HG02852 (cell line): ENCODE measurements around the gene LRRC36.
"Not testable (repeated sequence)": the region's sequence is repeated elsewhere in the genome, so short reads cannot be mapped to it uniquely, and the experiment has no call there.

Source experiments
- ATAC-seq: cut with Tn5 transposase; IDR thresholded peaks from one replicate; pipeline ENCODE4 v1.9.1; 2021; ENCODE audit warnings: mild to moderate bottlenecking, moderate library complexity; ENCODE audit not compliant: unreplicated experiment

Gene LRRC36

DNA sequence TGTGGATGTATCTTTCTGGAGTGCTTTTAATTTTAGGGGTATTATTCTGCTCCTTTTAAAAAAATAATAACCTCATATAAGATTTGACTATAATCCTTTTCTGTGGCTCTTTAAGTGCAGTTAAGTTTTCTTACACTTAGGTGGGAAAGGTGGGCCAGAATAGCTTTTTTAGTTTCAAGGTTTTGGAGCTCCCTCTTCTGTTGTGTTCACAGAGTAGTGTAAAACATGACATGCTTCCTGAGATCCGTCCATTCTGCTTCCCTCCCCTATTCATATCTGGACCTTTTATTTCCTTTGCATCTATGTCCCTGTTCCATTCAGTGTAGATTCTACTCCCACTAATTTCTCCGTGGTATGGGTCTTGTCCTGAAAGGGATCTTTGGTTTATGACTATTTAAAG is 12.8 kb downstream of the LRRC36 start:
- no peak for ATAC-seq

DNA sequence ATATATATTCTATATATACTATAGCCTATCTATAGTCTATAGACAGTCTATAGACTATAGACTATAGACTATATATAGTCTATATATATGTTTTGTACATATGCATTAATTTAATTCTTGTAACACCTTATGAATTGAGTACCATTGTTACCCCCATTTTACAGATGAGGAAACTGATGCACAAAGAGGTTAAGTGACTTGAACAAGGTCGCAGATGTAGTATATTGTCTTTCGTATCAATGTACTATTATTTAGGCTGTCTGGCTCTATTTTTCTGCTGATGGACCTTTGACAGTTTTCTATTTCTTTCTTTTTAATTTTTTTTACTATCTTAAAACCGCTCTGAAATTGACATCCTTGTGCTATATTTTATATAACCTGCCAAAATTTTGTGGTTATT is 14.6 kb downstream of the LRRC36 start:
- no peak for ATAC-seq

DNA sequence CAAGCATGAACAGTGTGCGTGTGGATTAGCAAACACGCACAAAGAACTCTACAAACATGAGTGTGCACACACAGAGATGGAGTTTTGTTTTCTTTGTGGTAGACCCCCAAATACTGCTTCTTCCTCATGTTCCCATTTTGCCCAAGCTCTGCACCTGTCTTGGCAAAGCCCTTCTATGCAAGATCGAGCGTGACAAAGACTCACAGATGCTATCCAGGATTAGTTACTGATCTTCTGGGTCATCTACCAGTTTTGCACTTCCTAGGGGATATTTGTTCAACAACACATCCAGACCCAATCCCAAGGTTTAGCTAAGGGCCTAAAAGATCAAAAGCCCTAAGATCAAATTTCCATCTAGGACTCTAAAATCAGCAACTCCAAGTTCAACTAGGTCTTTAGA is 16.0 kb downstream of the LRRC36 start:
- ATAC-seq, result no peak

DNA sequence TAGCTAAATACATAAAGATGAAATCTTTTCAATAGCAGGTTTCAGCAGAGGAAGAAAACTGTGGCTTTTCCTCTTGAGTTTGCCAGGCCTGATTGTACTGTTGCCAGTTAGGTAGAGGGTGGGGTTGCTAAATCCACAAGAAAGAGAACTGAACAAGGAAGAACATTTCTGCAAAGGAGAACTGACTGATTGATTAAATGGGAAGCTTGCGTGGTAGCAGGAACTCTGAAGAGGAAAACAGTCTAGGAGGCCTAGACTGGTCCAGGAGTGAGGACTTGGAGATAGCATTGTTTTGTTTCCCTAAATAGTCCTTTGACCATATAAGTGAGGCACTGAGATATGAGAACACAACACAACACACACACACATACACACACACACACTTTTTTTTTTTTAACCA is 18.8 kb downstream of the LRRC36 start:
- ATAC-seq, result no peak

DNA sequence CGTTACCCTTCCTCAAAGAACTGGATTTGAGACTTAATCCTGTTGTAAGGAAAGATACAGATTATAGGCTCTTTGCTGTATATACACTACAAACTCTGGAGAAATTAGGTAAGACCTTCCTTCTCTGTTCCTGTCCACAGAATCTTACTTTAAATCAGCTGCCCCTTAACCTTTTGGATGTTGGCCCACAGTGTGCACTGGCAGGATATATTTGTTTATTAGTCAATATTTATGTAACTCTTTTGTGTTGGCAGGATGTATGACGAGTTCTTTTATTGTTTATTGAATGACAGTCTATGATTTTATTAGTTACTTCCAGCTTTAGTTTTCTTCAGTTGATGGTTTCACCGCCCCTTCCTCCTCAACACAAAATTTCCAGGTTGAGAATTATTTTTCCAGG is 19.7 kb downstream of the LRRC36 start:
- no peak for ATAC-seq

DNA sequence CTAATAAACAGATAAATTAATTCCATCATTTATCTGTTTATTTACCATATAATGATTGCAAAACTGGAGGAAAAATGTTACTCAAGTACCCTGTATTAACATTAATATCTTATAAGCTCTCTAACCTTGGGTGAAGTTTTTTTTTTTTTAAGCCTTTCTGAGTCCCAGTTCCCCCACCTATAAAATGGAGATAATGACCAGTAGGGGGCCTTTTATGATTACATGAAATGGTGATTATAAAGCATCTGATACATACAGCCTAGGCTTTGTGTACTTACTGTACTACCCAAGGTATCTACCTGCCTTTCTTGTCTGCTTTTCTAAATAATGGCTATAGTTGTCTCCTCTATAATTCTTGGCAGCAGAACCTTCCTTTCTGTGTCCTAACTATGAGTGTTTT is 22.6 kb downstream of the LRRC36 start:
- ATAC-seq, result no peak

DNA sequence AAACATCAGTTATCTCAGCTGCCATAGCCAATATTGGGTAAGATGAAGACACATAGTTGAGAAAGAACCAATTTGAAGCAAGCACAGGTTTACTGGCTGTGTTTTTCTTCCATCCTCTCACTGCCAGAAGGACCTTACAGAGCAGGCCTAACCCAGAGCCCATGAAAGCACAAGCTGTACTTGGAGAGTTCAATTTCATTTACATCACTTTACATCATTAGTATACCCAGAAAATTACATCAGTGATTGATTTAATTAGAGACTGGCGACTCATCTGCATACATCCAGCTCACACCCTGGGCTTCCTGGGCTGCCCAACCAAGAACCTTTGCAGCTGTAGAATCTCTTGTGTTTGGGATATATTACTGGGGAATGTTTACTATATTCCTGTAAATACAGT is 23.7 kb downstream of the LRRC36 start:
- ATAC-seq, result no peak

DNA sequence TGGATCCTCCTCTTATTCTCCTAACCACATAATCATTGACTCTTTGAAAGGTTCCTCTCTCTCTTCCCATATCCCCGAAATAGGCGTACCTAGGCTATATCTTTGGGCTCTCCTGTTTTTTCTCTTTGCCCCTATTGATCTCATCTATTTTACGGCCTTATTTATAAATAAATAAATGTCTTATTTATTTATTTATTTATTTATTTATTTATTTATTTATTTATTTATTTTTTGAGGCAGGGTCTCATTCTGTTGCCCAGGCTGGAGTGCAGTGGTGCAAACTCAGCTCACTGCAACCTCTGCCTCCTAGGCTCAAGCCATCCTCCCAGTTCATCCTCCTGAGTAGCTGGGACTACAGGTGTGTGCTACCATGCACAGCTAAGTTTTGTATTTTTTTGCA is 25.8 kb downstream of the LRRC36 start:
- ATAC-seq, result not testable (repeated sequence)

DNA sequence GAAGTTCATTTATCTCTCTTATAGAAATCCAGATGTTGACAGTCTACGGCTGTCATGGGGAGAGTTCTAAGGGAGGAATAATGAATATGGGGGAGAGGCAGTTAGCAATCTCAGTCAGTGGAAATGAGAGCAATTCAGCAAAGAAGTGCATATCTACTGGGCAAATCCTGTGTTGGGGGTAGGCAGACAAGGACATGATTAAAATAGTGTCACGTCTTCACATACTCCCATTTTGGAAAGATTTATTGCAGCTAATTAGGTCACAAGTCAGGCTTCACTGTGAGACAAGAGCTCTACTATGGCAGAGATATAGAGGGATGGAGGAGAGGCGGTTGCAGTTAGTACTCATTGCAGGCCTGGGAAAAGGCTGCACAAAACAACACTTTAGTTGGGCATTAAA is 29.8 kb downstream of the LRRC36 start:
- no peak for ATAC-seq

DNA sequence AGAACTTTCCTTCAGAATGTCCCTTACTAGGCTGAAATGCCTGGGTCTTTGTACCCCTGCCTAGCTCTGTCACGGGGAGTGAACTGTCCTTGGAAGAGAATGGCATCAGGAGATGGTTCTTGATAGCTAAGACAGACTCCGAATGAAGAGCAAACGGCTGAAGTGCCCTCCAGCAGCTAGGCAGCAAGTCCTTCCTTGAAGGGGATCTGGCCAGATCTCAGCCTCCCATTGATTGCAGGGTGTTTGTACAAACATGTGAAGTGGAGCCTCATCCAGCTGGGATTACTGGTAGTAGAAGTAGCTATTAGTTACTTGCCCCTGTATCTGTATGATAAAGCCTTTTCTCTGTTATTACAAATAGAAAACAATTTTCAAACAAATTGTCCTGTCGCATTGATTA is 30.9 kb downstream of the LRRC36 start:
- no peak for ATAC-seq

DNA sequence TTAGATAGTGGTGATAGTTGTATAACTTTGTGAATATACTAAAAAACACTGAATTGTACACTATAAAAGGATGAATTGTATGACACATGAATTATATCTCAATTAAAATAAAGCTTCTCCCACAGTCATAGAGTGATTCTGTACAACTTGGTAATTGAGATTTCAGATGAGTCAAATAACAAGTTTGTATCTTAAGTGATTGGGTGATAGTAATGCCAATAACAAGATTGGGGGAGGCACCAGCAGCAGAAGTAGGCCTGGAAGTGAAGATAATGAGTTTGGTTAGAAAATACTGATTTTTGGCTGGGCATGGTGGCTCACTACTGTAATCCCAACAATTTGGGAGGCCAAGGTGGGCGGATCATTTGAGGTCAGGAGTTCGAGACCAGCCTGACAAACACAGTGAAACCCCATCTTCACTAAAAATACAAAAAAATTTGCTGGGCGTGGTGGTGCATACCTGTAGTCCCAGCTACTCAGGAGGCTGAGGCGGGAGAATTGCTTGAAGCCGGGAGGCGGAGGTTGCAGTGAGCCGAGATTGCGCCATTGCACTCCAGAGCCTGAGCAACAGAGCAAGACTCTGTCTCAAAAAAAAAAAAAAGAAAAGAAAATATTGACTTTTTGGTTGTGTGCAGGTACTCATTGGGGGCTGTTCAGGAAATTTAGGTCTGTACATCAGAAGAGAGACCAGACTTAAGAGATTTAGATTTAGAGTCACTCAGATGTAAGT is 33.1 kb downstream of the LRRC36 start:
- not testable (repeated sequence) for ATAC-seq

DNA sequence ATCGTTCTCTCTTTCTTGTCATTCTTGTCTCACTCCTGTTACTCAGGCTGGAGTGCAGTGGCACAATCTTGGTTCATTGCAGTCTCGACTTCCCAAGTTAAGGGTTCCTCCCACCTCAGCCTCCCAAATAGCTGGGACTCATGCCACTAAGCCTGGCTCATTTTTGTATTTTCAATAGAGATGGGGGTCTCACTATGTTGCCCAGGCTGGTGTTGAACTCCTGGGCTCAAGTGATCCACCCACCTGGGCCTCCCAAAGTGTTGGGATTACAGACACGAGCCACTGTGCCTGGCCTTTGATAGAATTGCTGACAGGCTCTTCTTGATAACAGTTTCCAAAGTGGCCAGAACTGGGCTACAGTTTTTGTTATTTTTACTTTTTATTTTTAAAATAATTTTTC is 34.4 kb downstream of the LRRC36 start:
- no peak for ATAC-seq

DNA sequence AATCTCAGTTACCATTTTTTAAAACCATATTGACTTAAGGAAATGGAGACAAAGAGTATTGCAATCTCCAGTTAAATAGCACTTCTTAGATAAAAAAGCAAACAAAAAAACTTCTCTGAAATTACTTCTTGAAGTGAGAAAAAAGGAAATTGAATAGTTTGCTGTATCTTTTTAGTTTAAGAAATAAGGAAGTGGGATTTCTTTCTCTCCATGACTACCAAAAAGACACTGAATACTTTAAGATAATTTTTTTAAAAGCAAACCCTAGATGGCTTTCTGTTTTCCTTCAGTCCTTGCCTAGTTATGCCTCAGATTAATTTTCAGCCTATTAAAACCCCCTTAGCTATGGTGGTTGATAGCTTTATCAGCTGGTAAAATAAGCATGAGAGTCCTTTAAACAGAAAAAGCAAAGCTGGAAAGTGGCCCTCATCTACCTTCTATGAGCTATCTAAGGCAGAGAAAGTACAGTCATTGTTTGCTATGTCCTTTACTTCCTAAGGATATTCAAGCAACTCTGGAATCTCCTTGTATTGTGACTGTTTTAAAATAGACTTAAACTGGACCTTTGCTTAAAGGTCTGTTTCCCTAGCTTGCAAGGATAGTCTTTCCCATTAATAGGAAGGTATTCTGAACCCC is 38.1 kb downstream of the LRRC36 start:
- no peak for ATAC-seq

DNA sequence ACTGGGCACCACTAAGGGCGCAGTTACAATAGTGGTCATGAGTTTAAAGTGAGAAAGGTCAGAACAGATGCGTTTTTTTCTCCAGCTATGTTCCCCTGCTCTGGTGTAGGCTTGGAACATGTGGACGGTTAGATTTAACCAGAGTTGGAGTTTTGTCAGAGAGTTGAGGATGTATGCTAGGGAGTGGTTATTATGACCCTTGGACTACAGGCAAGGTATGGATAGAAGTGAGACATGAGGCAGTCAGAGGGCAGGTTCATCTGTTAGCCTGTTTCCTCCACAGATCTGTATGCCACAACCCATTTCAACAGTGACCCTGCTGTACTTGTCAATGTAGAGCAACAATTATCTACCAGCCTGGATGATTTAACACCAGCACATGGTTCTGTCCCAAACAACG is 44.0 kb downstream of the LRRC36 start:
- no peak for ATAC-seq

DNA sequence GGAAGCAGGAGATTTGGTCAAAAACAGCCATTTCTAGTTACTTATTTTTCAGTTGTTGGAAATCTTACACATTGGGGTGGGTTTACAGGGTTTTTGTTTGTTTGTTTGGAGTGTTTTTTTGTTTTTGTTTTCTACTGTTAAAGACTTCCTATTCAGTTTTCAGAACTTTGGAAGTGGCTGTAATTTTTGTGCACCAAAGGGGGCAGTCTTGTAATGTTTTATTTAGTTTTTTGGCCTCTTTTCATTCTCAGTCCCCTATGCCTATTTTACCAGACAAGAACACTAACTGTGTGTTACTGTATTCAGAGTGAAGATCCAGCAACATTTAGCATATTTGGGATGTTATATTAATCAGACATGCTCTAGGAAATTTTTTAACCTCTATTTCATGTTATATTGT is 46.0 kb downstream of the LRRC36 start:
- no peak for ATAC-seq

DNA sequence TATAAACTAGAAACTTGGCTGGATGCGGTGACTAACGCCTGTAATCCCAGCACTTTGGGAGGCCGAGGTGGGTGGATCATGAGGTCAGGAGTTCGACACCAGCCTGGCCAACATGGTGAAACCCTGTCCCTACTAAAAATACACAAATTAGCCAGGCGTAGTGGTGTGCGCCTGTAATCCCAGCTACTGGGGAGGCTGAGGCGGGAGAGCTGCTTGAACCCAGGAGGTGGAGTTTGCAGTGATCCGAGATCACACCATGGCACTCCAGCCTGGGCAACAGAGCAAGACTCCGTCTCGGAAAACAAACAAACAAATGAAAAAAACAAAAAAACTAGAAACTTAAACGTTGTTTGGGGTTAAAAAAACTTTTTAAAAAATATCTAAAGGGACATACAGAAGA is 49.4 kb downstream of the LRRC36 start:
- ATAC-seq, result not testable (repeated sequence)

DNA sequence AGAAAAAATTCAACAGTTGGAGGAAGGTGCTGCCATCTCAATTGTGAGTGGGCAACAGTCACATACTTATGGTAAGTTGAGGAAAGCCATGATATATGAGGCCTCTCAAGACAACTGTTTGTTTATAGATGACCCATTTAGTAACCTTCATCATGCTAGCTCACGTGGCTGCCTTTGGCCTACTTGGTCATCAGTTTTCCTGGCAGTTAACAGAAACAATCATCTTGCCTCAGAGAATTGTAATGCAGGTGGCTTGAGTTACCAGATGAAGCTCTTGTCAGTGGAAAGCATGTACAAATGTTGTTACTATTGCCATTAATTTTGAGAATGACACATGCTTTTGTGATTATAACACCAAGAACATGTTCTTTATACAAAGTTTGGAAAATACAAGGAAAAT is 52.0 kb downstream of the LRRC36 start:
- ATAC-seq, result no peak

DNA sequence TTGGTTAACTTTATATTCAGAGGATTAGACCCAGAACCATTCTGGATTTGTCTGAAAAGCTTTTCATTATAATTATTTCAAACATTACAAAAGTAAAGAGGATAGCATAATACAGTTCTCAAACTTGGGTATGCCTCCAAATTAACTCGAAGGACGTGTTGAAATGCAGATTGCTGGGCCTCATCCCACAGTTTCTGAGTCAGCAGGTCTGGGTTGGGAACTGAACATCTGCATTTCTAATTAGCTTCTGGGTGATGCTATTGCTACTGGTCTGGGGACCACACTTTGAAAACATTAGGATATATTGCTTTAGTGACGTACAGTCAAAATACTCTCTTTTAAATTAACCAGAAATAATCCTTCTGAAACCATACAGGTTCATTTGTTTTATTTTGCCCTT is 56.7 kb downstream of the LRRC36 start:
- ATAC-seq, result no peak

DNA sequence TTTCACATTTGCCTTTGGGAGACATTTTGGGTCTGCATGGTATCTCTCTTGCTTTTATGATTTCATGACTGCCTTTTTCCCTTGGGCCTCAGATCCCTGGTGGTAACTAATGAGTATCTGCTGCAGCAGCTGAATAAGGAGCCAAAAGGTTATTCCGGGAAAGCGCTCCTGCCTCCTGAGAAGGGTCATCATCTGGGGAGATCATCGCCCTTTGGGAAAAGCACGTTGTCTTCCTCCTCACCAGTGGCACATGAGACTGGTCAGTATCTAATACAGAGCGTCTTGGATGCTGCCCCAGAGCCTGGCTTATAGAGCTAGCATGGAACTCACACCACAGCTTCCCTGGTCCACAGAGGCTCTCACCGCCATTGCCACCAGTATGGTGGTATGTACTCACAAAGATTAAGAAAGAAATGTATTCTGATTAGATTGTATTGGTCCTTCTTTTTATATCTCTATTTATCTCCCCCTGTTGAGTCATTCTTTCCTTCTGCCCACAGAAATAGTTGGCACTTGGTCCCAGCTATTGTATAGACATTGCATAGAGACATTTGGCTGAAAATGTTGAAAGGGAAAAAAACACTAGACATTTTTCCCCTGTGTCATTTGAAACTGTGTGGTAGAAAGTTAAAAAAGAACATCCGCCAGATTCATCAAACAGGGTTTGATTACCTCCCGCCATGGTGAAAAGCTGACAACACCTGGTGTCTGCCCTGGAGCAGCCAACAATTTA is 58.3 kb downstream of the LRRC36 start:
- no peak for ATAC-seq

DNA sequence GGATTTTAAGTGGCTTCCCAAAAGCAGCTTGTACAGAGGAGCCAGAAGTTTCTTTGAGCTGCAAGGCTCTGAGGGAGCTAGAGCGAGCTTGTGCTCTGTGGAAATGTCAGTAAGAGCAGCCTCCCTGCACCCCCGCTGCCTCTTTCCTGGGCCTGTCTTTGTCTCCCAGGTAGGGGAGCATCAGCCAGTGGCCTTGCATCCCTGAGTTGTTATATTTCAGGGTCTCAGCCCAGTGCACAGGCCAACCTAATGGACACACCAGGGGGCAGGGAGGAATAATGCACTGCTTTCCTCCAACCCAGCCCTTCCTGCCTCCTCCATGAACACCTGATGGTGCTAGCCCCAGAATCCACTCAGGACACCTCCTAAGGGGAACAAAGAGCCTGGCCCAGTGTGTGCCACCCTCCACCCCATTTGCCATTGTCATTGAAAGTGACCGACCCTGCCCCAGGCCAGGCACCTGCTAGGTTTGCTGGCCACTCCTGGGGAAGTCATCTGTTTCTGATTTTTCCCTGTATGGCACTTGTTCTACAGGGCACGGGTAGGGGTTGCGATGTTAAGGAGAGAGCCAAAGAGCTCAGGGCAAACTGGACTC is 60.3 kb downstream of the LRRC36 start:
- ATAC-seq, result no peak

DNA sequence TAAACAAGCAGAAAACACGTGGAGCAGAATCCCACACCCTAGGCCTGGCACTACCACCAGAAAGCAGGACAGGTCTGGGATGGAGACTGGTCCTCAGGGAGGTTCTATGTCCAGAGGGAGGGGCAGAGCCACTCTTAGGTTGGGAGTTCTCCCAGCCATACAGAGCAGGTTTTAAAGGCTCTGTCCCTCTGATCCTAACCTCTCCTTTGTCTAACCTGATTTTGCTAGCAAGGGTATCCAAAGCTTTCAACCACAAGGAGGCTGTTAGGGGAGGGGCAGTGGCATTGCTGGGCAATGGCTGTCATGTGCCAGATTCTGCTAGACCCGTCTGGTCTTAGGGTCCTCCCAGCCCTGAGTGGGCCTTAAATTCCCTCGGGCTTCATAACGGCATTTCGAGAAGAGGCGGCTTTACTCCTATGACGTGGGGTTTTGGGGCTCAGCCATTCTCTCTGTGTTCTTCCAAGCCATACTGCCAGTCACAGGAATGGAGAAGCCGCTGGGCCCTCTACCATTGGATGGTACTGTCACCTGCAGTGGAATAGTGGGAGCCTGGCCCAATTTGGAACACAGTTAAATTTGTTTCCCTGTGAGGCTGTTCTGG is 61.0 kb downstream of the LRRC36 start:
- no peak for ATAC-seq
